Measurements from ENCODE around the gene PTPRQ. TPM values are rescaled to one million over a fixed set of nuclear protein-coding genes. Genes with fewer than 3 reads are reported as not detected.

The PTPRQ gene
- 0.13 and 0.86 TPM in 2 replicates for total RNA-seq

GRCh38 chr12:80443974-80444666 lies at the start of gene PTPRQ:
Gene PTPRQ (plus strand): TSS chr12:80444235. CDS start chr12:80444346, 111 bp downstream.

GRCh38 chr12:80707126-80707829 lies 263.2 kb downstream of the PTPRQ start, which contains the start of gene MYF6:
Gene MYF6 (plus strand): TSS chr12:80707634. CDS start chr12:80707720, 86 bp downstream.

GRCh38 chr12:80716696-80717469 lies 272.8 kb downstream of the PTPRQ start, which contains the start of gene MYF5:
Gene MYF5 (plus strand): TSS chr12:80716912. CDS start chr12:80717064, 152 bp downstream.

All from smooth muscle cell of the pulmonary artery (primary cell).